ENCODE measurements around the gene RNF8.
"Not testable (repeated sequence)": the region's sequence is repeated elsewhere in the genome, so short reads cannot be mapped to it uniquely, and the experiment has no call there.

The RNF8 gene

DNA sequence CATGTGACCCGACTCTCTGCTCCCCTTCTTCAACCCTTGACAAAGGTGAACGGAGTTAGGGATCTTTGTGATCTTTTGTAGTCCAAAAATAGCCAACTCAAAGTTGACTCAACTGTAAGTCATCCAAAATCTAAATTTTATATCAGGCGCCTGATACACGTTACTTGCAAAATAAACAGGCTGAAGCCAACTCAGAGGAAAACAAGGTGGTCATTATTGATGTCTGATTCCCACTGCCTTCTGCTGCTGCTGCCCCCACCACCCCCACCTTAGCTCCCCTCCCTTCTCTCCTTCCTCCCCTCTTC, 13.2 kb upstream of the RNF8 start:
- TF ChIP-seq, protein P1, sequence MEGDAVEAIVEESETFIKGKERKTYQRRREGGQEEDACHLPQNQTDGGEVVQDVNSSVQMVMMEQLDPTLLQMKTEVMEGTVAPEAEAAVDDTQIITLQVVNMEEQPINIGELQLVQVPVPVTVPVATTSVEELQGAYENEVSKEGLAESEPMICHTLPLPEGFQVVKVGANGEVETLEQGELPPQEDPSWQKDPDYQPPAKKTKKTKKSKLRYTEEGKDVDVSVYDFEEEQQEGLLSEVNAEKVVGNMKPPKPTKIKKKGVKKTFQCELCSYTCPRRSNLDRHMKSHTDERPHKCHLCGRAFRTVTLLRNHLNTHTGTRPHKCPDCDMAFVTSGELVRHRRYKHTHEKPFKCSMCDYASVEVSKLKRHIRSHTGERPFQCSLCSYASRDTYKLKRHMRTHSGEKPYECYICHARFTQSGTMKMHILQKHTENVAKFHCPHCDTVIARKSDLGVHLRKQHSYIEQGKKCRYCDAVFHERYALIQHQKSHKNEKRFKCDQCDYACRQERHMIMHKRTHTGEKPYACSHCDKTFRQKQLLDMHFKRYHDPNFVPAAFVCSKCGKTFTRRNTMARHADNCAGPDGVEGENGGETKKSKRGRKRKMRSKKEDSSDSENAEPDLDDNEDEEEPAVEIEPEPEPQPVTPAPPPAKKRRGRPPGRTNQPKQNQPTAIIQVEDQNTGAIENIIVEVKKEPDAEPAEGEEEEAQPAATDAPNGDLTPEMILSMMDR (IDR thresholded peaks at IDR 0.05; ENCODE audit: extremely low read depth, missing control alignments), result no peak
- no peak for DNase-seq (ENCODE audit: low spot score)

DNA sequence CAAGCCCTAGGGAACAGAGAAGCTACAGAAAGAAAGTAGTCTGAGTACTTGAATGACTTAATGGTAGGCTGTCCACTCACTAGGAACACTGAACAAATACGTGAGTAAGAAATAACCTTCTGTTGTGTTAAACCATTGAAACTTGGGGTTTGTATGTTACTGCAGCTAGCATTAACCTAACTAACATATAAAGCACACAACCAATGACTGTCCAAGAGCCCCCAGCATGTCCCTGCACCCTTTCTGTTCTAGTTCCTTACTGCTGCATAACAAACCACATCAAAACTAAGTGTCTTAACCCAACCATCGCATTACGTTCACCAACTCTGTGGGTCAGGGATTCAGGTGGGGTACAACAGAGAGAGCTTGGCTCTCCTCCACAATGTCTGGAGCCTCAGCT, 10.5 kb upstream of the RNF8 start:
- TF ChIP-seq, protein P1 (IDR thresholded peaks at IDR 0.05; ENCODE audit: extremely low read depth, missing control alignments), result no peak
- DNase-seq (ENCODE audit: low spot score), result no peak

DNA sequence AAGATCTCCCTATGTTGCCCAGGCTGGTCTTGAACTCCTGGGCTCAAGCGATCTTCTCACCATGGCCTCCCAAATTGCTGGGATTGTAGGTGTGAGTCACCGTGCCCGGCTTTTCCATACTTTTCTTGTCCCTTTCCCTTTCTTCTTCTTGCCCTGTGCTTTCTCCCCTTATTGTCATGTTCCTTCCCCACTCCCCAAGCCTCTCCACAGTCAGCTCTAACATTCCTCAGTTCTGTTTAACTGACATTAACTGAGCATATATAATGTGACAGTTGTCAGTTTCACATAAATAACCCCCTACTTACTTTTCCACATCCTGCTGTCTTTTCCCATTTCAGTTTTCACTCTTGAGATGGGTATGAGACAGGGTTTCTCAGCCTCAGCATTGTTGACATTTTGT, 9.5 kb upstream of the RNF8 start:
- no peak for DNase-seq (ENCODE audit: low spot score)
- TF ChIP-seq, protein P1 (IDR thresholded peaks at IDR 0.05; ENCODE audit: extremely low read depth, missing control alignments), result no peak

DNA sequence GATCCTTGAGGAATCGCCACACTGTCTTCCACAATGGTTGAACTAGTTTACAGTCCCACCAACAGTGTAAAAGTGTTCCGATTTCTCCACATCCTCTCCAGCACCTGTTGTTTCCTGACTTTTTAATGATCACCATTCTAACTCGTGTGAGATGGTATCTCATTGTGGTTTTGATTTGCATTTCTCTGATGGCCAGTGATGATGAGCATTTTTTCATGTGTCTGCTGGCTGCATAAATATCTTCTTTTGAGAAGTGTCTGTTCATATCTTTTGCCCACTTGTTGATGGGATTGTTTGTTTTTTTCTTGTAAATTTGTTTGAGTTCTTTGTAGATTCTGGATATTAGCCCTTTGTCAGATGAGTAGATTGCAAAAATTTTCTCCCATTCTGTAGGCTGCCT, 8.0 kb upstream of the RNF8 start:
- DNase-seq (ENCODE audit: low spot score), result not testable (repeated sequence)

DNA sequence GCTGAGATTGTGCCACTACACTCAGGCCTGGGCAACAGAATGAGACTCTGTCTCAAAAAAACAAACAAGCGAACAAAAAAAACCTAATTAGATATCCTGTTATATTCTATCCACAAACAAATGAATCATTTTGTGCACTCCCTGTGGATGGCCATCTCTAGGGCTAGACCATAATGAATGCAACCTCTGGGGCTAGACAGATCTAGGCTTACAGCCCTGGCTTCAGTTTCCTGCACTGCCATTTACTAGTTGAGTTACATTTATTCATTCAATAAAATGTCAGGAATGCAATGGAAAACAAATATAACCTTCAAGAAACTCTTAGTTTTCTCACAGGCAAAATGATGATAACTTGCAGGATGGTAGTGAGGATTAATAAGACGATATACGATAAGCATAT, 6.6 kb upstream of the RNF8 start:
- DNase-seq (ENCODE audit: low spot score), result no peak
- TF ChIP-seq, protein P1 (IDR thresholded peaks at IDR 0.05; ENCODE audit: extremely low read depth, missing control alignments), result no peak

DNA sequence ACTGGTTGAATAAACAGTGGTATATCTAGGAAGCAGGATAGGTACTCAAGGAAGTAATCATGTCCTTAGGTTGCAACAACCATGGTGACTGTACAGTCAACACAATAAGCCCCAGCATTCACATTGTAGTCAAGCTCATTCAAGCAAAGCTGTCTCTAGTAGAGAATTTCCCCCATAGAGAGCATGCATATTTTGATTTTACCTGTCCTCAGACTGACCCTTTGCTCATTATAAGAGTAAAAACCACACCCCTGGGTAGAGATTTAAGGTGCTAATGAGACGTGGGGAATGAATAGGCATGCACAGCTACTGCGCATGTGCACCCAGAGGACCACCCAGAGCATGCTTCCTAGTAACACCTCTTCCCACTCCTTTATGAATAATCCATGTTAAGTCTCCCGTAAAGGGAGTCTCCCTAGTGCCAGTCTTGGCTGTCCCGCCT, 6.1 kb upstream of the RNF8 start:
- no peak for DNase-seq (ENCODE audit: low spot score)
- TF ChIP-seq, protein P1 (IDR thresholded peaks at IDR 0.05; ENCODE audit: extremely low read depth, missing control alignments), result no peak

DNA sequence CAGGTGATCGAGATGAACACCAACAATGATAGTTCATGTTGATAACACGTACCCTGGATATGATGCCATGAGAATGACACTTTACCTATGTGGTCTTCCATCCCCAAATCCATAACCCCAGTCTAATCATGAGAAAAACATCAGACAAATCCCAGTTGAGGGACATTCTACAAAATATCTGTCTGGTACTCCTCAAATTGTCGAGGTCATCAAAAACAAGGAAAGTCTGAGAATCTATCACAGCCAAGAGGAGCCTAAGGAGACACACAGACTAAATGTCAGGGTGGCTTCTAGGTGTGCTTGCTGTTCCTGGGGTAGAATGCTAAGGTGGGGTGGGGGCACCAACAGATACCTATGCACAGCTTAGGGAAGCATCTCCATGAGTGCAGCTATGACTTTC, 2.8 kb upstream of the RNF8 start:
- DNase-seq (ENCODE audit: low spot score), result no peak

DNA sequence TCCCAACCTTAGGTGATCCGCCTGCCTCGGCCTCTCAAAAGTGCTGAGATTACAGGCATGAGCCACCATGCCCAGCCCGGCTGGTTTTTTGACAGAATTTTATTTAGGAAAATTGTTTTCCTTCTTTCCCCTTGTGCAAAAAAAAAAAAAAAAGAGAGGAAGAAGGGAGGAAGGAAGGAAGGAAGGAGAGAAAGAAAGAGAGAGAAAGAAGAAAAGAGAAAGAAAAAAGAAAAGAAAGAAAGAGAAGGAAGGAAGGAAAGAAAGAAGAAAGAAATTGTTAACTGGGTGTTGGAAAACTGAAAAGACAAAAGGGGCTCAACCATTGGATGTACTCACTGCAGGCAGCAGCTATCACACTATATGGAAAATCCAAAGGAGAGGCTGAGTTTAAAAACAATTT, 1.4 kb upstream of the RNF8 start:
- TF ChIP-seq, protein P1 (IDR thresholded peaks at IDR 0.05; ENCODE audit: extremely low read depth, missing control alignments), result no peak
- DNase-seq (ENCODE audit: low spot score), result no peak

More for the DNA sequence above, 2.8 kb upstream of the RNF8 start:
- TF ChIP-seq, protein P1 (IDR thresholded peaks at IDR 0.05; ENCODE audit: extremely low read depth, missing control alignments), result no peak

Data from GM20000 (cell line).